Measurements from ENCODE around the gene GSTT2. TPM values are rescaled to one million over a fixed set of nuclear protein-coding genes. Genes with fewer than 3 reads are reported as not detected.
A peak's percentile ranks its signal among the peaks of the same experiment; 100 is the strongest.

Gene GSTT2
- total and polyA plus RNA-seq, 9 of the 15 experiments (the other 6 are each of a cell fraction or from before 2014, with no cell fraction given) = not detected

DNA sequence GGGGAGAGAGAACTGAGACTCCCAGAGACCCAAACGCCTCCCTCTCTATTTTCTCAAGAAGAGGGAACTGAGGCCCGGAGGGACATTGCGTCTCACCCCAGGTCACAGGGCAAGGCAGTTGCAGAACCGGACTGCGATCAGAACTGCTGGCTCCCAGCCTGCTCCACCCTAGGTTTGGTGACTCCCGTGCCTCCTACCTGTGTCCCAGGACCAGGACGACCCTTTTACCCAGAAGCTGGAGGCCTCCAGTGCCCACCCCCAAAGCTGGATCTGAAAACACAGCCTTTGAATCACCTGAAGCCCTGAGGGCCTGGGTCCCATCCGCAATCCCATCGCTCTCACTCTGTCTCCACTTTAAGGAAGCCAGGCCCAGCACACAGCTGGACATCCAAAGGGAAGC lies 24.0 kb downstream of the GSTT2 start (continued):
- TF ChIP-seq, protein P1, sequence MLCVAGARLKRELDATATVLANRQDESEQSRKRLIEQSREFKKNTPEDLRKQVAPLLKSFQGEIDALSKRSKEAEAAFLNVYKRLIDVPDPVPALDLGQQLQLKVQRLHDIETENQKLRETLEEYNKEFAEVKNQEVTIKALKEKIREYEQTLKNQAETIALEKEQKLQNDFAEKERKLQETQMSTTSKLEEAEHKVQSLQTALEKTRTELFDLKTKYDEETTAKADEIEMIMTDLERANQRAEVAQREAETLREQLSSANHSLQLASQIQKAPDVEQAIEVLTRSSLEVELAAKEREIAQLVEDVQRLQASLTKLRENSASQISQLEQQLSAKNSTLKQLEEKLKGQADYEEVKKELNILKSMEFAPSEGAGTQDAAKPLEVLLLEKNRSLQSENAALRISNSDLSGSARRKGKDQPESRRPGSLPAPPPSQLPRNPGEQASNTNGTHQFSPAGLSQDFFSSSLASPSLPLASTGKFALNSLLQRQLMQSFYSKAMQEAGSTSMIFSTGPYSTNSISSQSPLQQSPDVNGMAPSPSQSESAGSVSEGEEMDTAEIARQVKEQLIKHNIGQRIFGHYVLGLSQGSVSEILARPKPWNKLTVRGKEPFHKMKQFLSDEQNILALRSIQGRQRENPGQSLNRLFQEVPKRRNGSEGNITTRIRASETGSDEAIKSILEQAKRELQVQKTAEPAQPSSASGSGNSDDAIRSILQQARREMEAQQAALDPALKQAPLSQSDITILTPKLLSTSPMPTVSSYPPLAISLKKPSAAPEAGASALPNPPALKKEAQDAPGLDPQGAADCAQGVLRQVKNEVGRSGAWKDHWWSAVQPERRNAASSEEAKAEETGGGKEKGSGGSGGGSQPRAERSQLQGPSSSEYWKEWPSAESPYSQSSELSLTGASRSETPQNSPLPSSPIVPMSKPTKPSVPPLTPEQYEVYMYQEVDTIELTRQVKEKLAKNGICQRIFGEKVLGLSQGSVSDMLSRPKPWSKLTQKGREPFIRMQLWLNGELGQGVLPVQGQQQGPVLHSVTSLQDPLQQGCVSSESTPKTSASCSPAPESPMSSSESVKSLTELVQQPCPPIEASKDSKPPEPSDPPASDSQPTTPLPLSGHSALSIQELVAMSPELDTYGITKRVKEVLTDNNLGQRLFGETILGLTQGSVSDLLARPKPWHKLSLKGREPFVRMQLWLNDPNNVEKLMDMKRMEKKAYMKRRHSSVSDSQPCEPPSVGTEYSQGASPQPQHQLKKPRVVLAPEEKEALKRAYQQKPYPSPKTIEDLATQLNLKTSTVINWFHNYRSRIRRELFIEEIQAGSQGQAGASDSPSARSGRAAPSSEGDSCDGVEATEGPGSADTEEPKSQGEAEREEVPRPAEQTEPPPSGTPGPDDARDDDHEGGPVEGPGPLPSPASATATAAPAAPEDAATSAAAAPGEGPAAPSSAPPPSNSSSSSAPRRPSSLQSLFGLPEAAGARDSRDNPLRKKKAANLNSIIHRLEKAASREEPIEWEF (CRISPR knock-in tag; IDR thresholded peaks at IDR 0.05) = no peak
- TF ChIP-seq ZSCAN29 (IDR thresholded peaks at IDR 0.05) = no peak
- no peak for TF ChIP-seq CC2D1A (IDR thresholded peaks at IDR 0.05)
- TF ChIP-seq, protein P2, sequence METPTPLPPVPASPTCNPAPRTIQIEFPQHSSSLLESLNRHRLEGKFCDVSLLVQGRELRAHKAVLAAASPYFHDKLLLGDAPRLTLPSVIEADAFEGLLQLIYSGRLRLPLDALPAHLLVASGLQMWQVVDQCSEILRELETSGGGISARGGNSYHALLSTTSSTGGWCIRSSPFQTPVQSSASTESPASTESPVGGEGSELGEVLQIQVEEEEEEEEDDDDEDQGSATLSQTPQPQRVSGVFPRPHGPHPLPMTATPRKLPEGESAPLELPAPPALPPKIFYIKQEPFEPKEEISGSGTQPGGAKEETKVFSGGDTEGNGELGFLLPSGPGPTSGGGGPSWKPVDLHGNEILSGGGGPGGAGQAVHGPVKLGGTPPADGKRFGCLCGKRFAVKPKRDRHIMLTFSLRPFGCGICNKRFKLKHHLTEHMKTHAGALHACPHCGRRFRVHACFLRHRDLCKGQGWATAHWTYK (CRISPR knock-in tag; IDR thresholded peaks at IDR 0.05) = no peak

DNA sequence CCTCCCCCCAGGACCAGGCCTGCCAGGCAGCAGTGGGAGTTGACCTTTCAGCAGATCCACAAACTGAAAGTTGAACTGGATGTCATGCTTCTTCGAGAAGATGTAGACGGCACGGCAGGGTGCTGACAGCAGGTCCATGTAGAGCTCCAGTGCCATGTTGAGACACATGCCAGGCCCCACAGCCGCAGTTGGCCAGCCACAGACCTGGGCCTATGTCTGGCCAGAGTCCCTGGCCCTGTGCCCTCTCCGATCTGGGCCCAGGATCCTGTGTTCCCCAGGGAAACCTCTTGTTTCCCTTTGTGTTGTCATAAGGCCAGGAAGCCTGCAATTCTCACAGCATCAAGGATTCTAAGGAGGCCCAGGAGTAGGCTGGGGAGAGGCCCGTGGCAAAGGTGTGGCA lies 25.3 kb downstream of the GSTT2 start, which contains the start of gene GSTT4:
Gene GSTT4 (minus strand): TSS at position 253 of the 400 bp plus-strand sequence. CDS start 97 bp downstream, at position 156.
- no peak within 1 kb of the TSS for H3K4me3 ChIP-seq

More for the DNA sequence above, 25.3 kb downstream of the GSTT2 start, which contains the start of gene GSTT4:
- DNase-seq (ENCODE audit: extremely low read depth in 1 of 4, low spot score in 3 of 4) (no peak), ATAC-seq (no peak), FAIRE-seq (no peak)
- Histone ChIP-seq H3K4me1 (replicated peaks in 1 of 2; ENCODE audit: control insufficient read depth in 2 of 2, insufficient read depth in 2 of 2, low read length in 2 of 2) (peaks cover 9 to 18% of the 10 kb centered on the region in 2 experiments; a peak in 4 of 5 replicates), H3K9ac (ENCODE audit: insufficient read depth in 1 of 2, low read depth in 2 of 2, low read length in 2 of 2) (peak within 1 kb of the TSS in 1 of 2 experiments; percentile 65; a peak in 1 of 4 replicates), H3K27me3 (ENCODE audit: control insufficient read depth in 2 of 2, insufficient read depth in 2 of 2, low read length in 2 of 2) (no peaks in the 10 kb centered on the region), H3K79me2 (ENCODE audit: control insufficient read depth, insufficient read depth, low read length) (no peaks in the 10 kb centered on the region), H4K20me1 (replicated peaks; ENCODE audit: control insufficient read depth, insufficient read depth, low read length) (no peaks in the 10 kb centered on the region), H2AFZ (ENCODE audit: low read depth, low read length) (no peak within 1 kb of the TSS), H3K4me2 (ENCODE audit: insufficient read depth, low read length) (no peak within 1 kb of the TSS), H3K9me1 (ENCODE audit: control insufficient read depth, insufficient read depth, low read length) (no peaks in the 10 kb centered on the region), H3K36me3 (ENCODE audit: control insufficient read depth, insufficient read depth, low read length) (no peaks in the 10 kb centered on the region), H3K9me3 (replicated peaks; ENCODE audit: control insufficient read depth, insufficient read depth, low read depth, low read length) (peaks cover 3% of the 10 kb centered on the region; the same call in 1 of the 2 replicates), H3K27ac (ENCODE audit: extremely low read depth, low read depth, low read length) (no peak within 1 kb of the TSS)
- CTCF ChIA-PET (ENCODE audit: low intra/inter-chr PET ratio) = no interaction called here
- 40% methylated on average over 6 of the region's 6 CpGs for WGBS (ENCODE audit: insufficient coverage, low coverage, missing lambda C conversion rate)
- POLR2A ChIA-PET = no interaction called here
- intact Hi-C loops (cut with micrococcal nuclease) (no loop called here), in situ Hi-C loops (cut with MboI) (loop anchor here (5.0 kb wide), 1 partner anchor 68 kb away; no protein-coding TSS in a partner anchor)
- TF ChIP-seq, protein P3, sequence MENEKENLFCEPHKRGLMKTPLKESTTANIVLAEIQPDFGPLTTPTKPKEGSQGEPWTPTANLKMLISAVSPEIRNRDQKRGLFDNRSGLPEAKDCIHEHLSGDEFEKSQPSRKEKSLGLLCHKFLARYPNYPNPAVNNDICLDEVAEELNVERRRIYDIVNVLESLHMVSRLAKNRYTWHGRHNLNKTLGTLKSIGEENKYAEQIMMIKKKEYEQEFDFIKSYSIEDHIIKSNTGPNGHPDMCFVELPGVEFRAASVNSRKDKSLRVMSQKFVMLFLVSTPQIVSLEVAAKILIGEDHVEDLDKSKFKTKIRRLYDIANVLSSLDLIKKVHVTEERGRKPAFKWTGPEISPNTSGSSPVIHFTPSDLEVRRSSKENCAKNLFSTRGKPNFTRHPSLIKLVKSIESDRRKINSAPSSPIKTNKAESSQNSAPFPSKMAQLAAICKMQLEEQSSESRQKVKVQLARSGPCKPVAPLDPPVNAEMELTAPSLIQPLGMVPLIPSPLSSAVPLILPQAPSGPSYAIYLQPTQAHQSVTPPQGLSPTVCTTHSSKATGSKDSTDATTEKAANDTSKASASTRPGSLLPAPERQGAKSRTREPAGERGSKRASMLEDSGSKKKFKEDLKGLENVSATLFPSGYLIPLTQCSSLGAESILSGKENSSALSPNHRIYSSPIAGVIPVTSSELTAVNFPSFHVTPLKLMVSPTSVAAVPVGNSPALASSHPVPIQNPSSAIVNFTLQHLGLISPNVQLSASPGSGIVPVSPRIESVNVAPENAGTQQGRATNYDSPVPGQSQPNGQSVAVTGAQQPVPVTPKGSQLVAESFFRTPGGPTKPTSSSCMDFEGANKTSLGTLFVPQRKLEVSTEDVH (IDR thresholded peaks at IDR 0.05; ENCODE audit: low read depth, partially characterized antibody) = no peak
- no peak for TF ChIP-seq ZSCAN32 (CRISPR knock-in tag; IDR thresholded peaks at IDR 0.05)
- TF ChIP-seq BACH1 (tag; IDR thresholded peaks at IDR 0.05) = no peak
- TF ChIP-seq TEAD1 (CRISPR knock-in tag; IDR thresholded peaks at IDR 0.05) = no peak
- BruUV-seq (replicated peaks) = no TSS peak

Data from K562 (cell line).